ENCODE measurements around the gene RDH5. TPM values are rescaled to one million over a fixed set of nuclear protein-coding genes. Genes with fewer than 3 reads are reported as not detected.

The RDH5 gene
- total RNA-seq, 1 experiment from 2014 or later: 5.1 TPM

GRCh38 chr12:55728186-55728938 is 8.2 kb downstream of the RDH5 start:
- BruUV-seq (replicated peaks): no TSS peak
- Histone ChIP-seq H3K9ac (ENCODE audit: low read length) (peak overlapping the region; percentile 97), H3K9me3 (ENCODE audit: low read length) (no peaks in the 10 kb centered on the region), H3K4me3 (ENCODE audit: low read length) (peak overlapping the region; percentile 88), H2AFZ (ENCODE audit: low read length) (peak overlapping the region; percentile 84; the same call in 1 of the 2 replicates), H3F3A (ENCODE audit: low read length, unreplicated experiment) (no peaks in the 10 kb centered on the region), H3K27ac (ENCODE audit: low read length) (peak overlapping the region; percentile 98), H3K9me2 (replicated peaks; ENCODE audit: low read length) (no peaks in the 10 kb centered on the region), H3K36me3 (ENCODE audit: low read depth, low read length) (peaks cover 27% of the 10 kb centered on the region), H3K79me2 (ENCODE audit: low read length) (peaks cover 37% of the 10 kb centered on the region), H3K4me2 (ENCODE audit: low read length) (peak overlapping the region; percentile 99), H4K20me1 (ENCODE audit: low read length) (peaks cover 8% of the 10 kb centered on the region), H3K4me1 (ENCODE audit: insufficient read depth, low read length) (peaks cover 31% of the 10 kb centered on the region), H3K27me3 (ENCODE audit: low read length) (no peaks in the 10 kb centered on the region)
- ATAC-seq: peak; percentile 4
- peak; percentile 50 for DNase-seq
- POLR2A ChIA-PET (ENCODE audit: unreplicated experiment): interaction anchor here (0.6 to 2.0 kb wide), 4 partner anchors 10 to 269 kb away, joined by 3 to 7 read pairs (median 5); partner anchors contain the start of gene SUOX
- CTCF ChIA-PET: interaction anchor here (1.4 to 2.1 kb wide), 2 partner anchors 10 to 47 kb away, joined by 8 to 14 read pairs; a partner anchor contains a TSS
- no peak for TF ChIP-seq EZH2 (IDR thresholded peaks at IDR 0.05; ENCODE audit: low read length, unreplicated experiment)
- TF ChIP-seq EZH2phosphoT487 (IDR thresholded peaks at IDR 0.05; ENCODE audit: borderline replicate concordance, low read length): no peak
- no peak for TF ChIP-seq CTCF (conservative IDR thresholded peaks at IDR 0.05; ENCODE audit: low read depth, low read length)
- intact Hi-C loops (cut with micrococcal nuclease): no loop called here

- no peaks in the 10 kb centered on the region for H3K9me3 ChIP-seq (ENCODE audit: low read length)
- H4K20me1 ChIP-seq (ENCODE audit: low read length): peaks cover 8% of the 10 kb centered on the region
- H2AFZ ChIP-seq (ENCODE audit: low read length): peak within 1 kb of the TSS; percentile 84
- ChIA-PET POLR2A (ENCODE audit: unreplicated experiment) (interaction anchor here (0.6 to 2.0 kb wide), 10 partner anchors 8 to 908 kb away, joined by 3 to 18 read pairs (median 6); partner anchors contain the start of genes ORMDL2, SARNP and SUOX), CTCF (interaction anchor here (0.5 to 2.1 kb wide), 5 partner anchors 8 to 493 kb away, joined by 3 to 14 read pairs (median 7); partner anchors contain the start of gene RNF41)
- no peaks in the 10 kb centered on the region for H3K27me3 ChIP-seq (ENCODE audit: low read length)
- peak within 1 kb of the TSS; percentile 88 for H3K4me3 ChIP-seq (ENCODE audit: low read length)
- intact Hi-C loops (cut with micrococcal nuclease): loop anchor here (1.0 kb wide), 1 partner anchor 8 kb away; no protein-coding TSS in a partner anchor
- H3K9me2 ChIP-seq (replicated peaks; ENCODE audit: low read length): no peaks in the 10 kb centered on the region
- H3K9ac ChIP-seq (ENCODE audit: low read length): peak within 1 kb of the TSS; percentile 97
- no peak for TF ChIP-seq CTCF (conservative IDR thresholded peaks at IDR 0.05; ENCODE audit: low read depth, low read length)
- TF ChIP-seq EZH2 (IDR thresholded peaks at IDR 0.05; ENCODE audit: low read length, unreplicated experiment): no peak
- no peak for TF ChIP-seq EZH2phosphoT487 (IDR thresholded peaks at IDR 0.05; ENCODE audit: borderline replicate concordance, low read length)
- H3K4me2 ChIP-seq (ENCODE audit: low read length): peak within 1 kb of the TSS; percentile 99
- peaks cover 22% of the 10 kb centered on the region for H3K36me3 ChIP-seq (ENCODE audit: low read depth, low read length)
- H3F3A ChIP-seq (ENCODE audit: low read length, unreplicated experiment): no peaks in the 10 kb centered on the region
- BruUV-seq (replicated peaks): no TSS peak
- DNase-seq: peak; percentile 93
- H3K4me1 ChIP-seq (ENCODE audit: insufficient read depth, low read length): peaks cover 26% of the 10 kb centered on the region
- H3K27ac ChIP-seq (ENCODE audit: low read length): peak within 1 kb of the TSS; percentile 98
- H3K79me2 ChIP-seq (ENCODE audit: low read length): peaks cover 37% of the 10 kb centered on the region
- ATAC-seq: peak; percentile 70
Measured at GRCh38 chr12:55728939-55729818, 9.0 kb downstream of the RDH5 start, which contains the start of gene CD63. TSS of gene CD63 (minus strand) at chr12:55729009. CDS start at chr12:55728341, 668 bp downstream.

Measured in PC-3 (cell line).